ENCODE measurements around the gene PLCG1.

- TF ChIP-seq, protein P1, sequence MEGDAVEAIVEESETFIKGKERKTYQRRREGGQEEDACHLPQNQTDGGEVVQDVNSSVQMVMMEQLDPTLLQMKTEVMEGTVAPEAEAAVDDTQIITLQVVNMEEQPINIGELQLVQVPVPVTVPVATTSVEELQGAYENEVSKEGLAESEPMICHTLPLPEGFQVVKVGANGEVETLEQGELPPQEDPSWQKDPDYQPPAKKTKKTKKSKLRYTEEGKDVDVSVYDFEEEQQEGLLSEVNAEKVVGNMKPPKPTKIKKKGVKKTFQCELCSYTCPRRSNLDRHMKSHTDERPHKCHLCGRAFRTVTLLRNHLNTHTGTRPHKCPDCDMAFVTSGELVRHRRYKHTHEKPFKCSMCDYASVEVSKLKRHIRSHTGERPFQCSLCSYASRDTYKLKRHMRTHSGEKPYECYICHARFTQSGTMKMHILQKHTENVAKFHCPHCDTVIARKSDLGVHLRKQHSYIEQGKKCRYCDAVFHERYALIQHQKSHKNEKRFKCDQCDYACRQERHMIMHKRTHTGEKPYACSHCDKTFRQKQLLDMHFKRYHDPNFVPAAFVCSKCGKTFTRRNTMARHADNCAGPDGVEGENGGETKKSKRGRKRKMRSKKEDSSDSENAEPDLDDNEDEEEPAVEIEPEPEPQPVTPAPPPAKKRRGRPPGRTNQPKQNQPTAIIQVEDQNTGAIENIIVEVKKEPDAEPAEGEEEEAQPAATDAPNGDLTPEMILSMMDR (IDR thresholded peaks at IDR 0.05) = no peak
- TF ChIP-seq POLR2A (IDR thresholded peaks at IDR 0.05) = no peak
Measured at GRCh38 chr20:41162396-41162795, 25.1 kb downstream of the PLCG1 start.
